HEK293 (cell line): ENCODE data around the gene DAGLA.

ENCODE experiments used
- CTCF ChIA-PET: fragments of 350-600 bp; formaldehyde crosslinking; extraction: SDS; loops from one replicate; lab custom pipeline; 2021; ENCODE audit warnings: antibody characterized with exemption; lab: Yijun Ruan, JAX
- POLR2A ChIA-PET: fragments of 300-600 bp; formaldehyde crosslinking; extraction: SDS; loops from one replicate; lab custom pipeline; 2020; ENCODE audit warnings: antibody characterized with exemption, inconsistent platforms; lab: Yijun Ruan, JAX
- H3K27ac ChIP-seq: fragments of 200-500 bp; sonication (Bioruptor generic); 2 replicates; pipeline ENCODE4 v1.5.1; 2014; ENCODE audit warnings: low read depth, low read length, control low read depth, inconsistent platforms; ENCODE audit errors: extremely low read depth
- H3K36me3 ChIP-seq, 2 experiments: fragments of 200-500 bp in 1 of 2; sonication (Bioruptor generic) in 1 of 2; 1 replicate in 1 of 2; 2 replicates in 1 of 2; pipeline ENCODE4 v1.5.1; 2014 to 2017; ENCODE audit warnings: inconsistent platforms in 2 of 2, low read length in 2 of 2; ENCODE audit not compliant: control insufficient read depth in 2 of 2, insufficient read depth in 1 of 2
- H3K4me1 ChIP-seq: fragments of 200-500 bp; sonication (Bioruptor generic); 2 replicates; pipeline ENCODE4 v1.5.1; 2014; ENCODE audit warnings: mild to moderate bottlenecking, low read length, inconsistent platforms; ENCODE audit not compliant: control insufficient read depth, insufficient read depth
- H3K4me3 ChIP-seq: 2 replicates; pipeline ENCODE4 v1.5.1; 2011; ENCODE audit warnings: low read depth, mild to moderate bottlenecking, control low read depth, low read length, moderate library complexity
- H3K9me3 ChIP-seq: fragments of 200-500 bp; sonication (Bioruptor generic); 2 replicates; pipeline ENCODE4 v1.5.1; 2014; ENCODE audit warnings: low read depth, low read length, inconsistent platforms; ENCODE audit not compliant: control insufficient read depth, insufficient read depth
- GLI4 ChIP-seq: fragments of 450-650 bp; formaldehyde crosslinking; IDR thresholded peaks from 2 replicates; pipeline ENCODE4 v1.5.1; 2016; ENCODE audit warnings: missing biosample characterization, missing genetic modification characterization
- HOXA7 ChIP-seq: sonication (generic); formaldehyde crosslinking; IDR thresholded peaks from 2 replicates; pipeline ENCODE4 v1.8.1; 2022; ENCODE audit warnings: missing genetic modification reagents, borderline replicate concordance
- KLF7 ChIP-seq: fragments of 450-650 bp; formaldehyde crosslinking; IDR thresholded peaks from 2 replicates; pipeline ENCODE4 v1.5.1; 2016; ENCODE audit warnings: missing biosample characterization, missing genetic modification characterization, borderline replicate concordance
- MYNN ChIP-seq: fragments of 450-650 bp; formaldehyde crosslinking; IDR thresholded peaks from 2 replicates; pipeline ENCODE4 v1.5.1; 2016; ENCODE audit warnings: missing biosample characterization, missing genetic modification characterization, borderline replicate concordance
- OVOL3 ChIP-seq: fragments of 450-650 bp; formaldehyde crosslinking; IDR thresholded peaks from 2 replicates; pipeline ENCODE4 v1.5.1; 2016; ENCODE audit warnings: missing biosample characterization, missing genetic modification characterization
- PRDM1 ChIP-seq: fragments of 450-650 bp; formaldehyde crosslinking; IDR thresholded peaks from 2 replicates; pipeline ENCODE4; 2016; ENCODE audit warnings: missing biosample characterization, missing genetic modification characterization
- SETDB1 ChIP-seq: IDR thresholded peaks from one replicate; pipeline ENCODE4 v1.6.1; 2017; ENCODE audit warnings: mild to moderate bottlenecking, low read length, moderate library complexity, mixed read lengths; ENCODE audit not compliant: insufficient read length
- SP3 ChIP-seq: fragments of 450-650 bp; formaldehyde crosslinking; IDR thresholded peaks from 2 replicates; pipeline ENCODE4 v1.5.1; 2016; ENCODE audit warnings: missing biosample characterization, missing genetic modification characterization
- ZNF16 ChIP-seq: fragments of 450-650 bp; formaldehyde crosslinking; IDR thresholded peaks from 2 replicates; pipeline ENCODE4 v1.5.1; 2016; ENCODE audit warnings: low read depth, missing biosample characterization, missing genetic modification characterization
- ZNF19 ChIP-seq: fragments of 450-650 bp; formaldehyde crosslinking; IDR thresholded peaks from 2 replicates; pipeline ENCODE4; 2016; ENCODE audit warnings: missing biosample characterization, missing genetic modification characterization, low read depth
- ZNF223 ChIP-seq: fragments of 450-650 bp; formaldehyde crosslinking; IDR thresholded peaks from 2 replicates; pipeline ENCODE4 v1.5.1; 2016; ENCODE audit warnings: missing biosample characterization, missing genetic modification characterization
- ZNF391 ChIP-seq: fragments of 450-650 bp; formaldehyde crosslinking; IDR thresholded peaks from 2 replicates; pipeline ENCODE4 v1.5.1; 2016; ENCODE audit warnings: low read depth, missing biosample characterization, missing genetic modification characterization, borderline replicate concordance
- ZNF423 ChIP-seq: fragments of 450-650 bp; formaldehyde crosslinking; IDR thresholded peaks from 2 replicates; pipeline ENCODE4 v1.5.1; 2016; ENCODE audit warnings: missing biosample characterization, missing genetic modification characterization
- ZNF433 ChIP-seq: fragments of 450-650 bp; formaldehyde crosslinking; IDR thresholded peaks from 2 replicates; pipeline ENCODE4 v1.5.1; 2016; ENCODE audit warnings: missing biosample characterization, missing genetic modification characterization, low read depth
- ZNF48 ChIP-seq: fragments of 450-650 bp; formaldehyde crosslinking; IDR thresholded peaks from 2 replicates; pipeline ENCODE4 v1.5.1; 2016; ENCODE audit warnings: missing biosample characterization, missing genetic modification characterization
- ZNF521 ChIP-seq: fragments of 450-650 bp; formaldehyde crosslinking; IDR thresholded peaks from 2 replicates; pipeline ENCODE4 v1.5.1; 2017; ENCODE audit warnings: missing biosample characterization, mild to moderate bottlenecking, missing genetic modification characterization
- ZNF600 ChIP-seq: fragments of 450-650 bp; formaldehyde crosslinking; IDR thresholded peaks from 2 replicates; pipeline ENCODE4 v1.5.1; 2016; ENCODE audit warnings: missing biosample characterization, missing genetic modification characterization
- ZNF629 ChIP-seq: fragments of 450-650 bp; formaldehyde crosslinking; IDR thresholded peaks from 2 replicates; pipeline ENCODE4 v1.5.1; 2017; ENCODE audit warnings: missing biosample characterization, missing genetic modification characterization
- ZNF670 ChIP-seq: fragments of 450-650 bp; formaldehyde crosslinking; IDR thresholded peaks from 2 replicates; pipeline ENCODE4 v1.5.1; 2016; ENCODE audit warnings: missing biosample characterization, missing genetic modification characterization, low read depth
- ZNF677 ChIP-seq: fragments of 450-650 bp; IDR thresholded peaks from 2 replicates; pipeline ENCODE4 v1.5.0; 2018; ENCODE audit warnings: missing biosample characterization, mild to moderate bottlenecking, missing genetic modification characterization, moderate library complexity
- ZNF76 ChIP-seq: fragments of 450-650 bp; formaldehyde crosslinking; IDR thresholded peaks from 2 replicates; pipeline ENCODE4; 2016; ENCODE audit warnings: low read depth, missing biosample characterization, missing genetic modification characterization, borderline replicate concordance
- TF ChIP-seq, protein P1 (sequence below): fragments of 450-650 bp; formaldehyde crosslinking; IDR thresholded peaks from 2 replicates; pipeline ENCODE4 v1.5.1; 2017; ENCODE audit warnings: missing biosample characterization, missing genetic modification characterization
- TF ChIP-seq, protein P2 (sequence below): fragments of 450-650 bp; formaldehyde crosslinking; IDR thresholded peaks from 2 replicates; pipeline ENCODE4 v1.5.1; 2016; ENCODE audit warnings: missing biosample characterization, missing genetic modification characterization
- TF ChIP-seq, protein P3 (sequence below): fragments of 450-650 bp; formaldehyde crosslinking; IDR thresholded peaks from 2 replicates; pipeline ENCODE4 v1.5.1; 2016; ENCODE audit warnings: missing biosample characterization, missing genetic modification characterization
- TF ChIP-seq, protein P4 (sequence below): fragments of 450-650 bp; formaldehyde crosslinking; conservative IDR thresholded peaks from 2 replicates; pipeline ENCODE4 v1.5.1; 2016; ENCODE audit warnings: low read depth, missing biosample characterization, missing genetic modification characterization
- TF ChIP-seq, protein P5 (sequence below): fragments of 450-650 bp; formaldehyde crosslinking; IDR thresholded peaks from 2 replicates; pipeline ENCODE4 v1.5.1; 2016; ENCODE audit warnings: missing biosample characterization, missing genetic modification characterization

DAGLA gene

DNA sequence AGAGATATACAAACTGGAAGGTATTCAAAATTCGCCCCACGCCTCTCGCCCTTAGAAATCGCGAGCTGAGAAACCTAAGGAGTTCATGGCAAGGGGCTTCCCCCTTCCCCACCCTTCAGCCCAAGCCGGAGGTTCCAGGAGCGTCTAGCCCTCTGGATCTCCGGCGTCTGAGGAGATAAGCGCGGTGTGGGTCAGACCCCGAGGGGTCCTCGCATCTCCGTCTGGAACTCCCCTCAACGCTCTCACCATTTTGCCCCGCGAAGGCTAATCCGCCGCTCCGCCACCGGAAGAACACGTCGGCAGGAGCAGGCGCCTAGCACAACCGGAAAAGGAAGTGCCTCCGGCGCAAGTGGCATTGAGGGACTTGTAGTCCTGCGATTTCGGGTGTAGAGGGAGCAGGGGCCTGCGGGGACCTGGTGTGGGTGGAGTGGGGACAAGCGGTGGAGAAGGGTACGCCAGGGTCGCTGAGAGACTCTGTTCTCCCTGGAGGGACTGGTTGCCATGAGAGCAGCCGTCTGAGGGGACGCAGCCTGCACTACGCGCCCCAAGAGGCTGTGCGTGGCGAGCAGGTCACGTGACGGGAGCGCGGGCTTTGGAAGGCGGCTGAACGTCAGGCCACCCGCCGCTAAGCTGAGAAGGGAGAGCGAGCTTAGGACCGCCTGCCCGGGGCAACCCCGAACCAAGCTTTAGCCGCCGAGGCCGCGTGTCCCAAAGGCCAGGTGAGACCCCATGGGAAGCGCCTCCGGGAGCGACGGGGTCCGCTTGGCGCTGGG is 112.3 kb downstream of the DAGLA start, which contains the start of the genes FEN1 and TMEM258:
Gene FEN1, plus strand, starts transcription at position 602 of the 773 bp plus-strand sequence. CDS start 2,451 bp downstream, outside the sequence.
Gene TMEM258, minus strand, starts transcription at position 290 of the 773 bp plus-strand sequence. Its CDS starts 41 bp downstream, at position 249.
- POLR2A ChIA-PET: interaction anchor here (0.5 to 3.6 kb wide), 10 partner anchors 9 to 157 kb away, joined by 3 to 38 read pairs (median 5); partner anchors contain the start of genes FADS1 and FADS2
- Histone ChIP-seq H3K36me3 (peaks cover 0 to 60% of the 10 kb centered on the region in 2 experiments; a peak in 2 of 3 replicates), H3K4me1 (0 out of 2 replicates have a peak, but pooled peaks cover 1% of the 10 kb centered on the region), H3K27ac (peak within 1 kb of the TSS; percentile 89), H3K9me3 (no peaks in the 10 kb centered on the region), H3K4me3 (peak within 1 kb of the TSS; percentile 87)
- CTCF ChIA-PET: interaction anchor here (1.0 to 9.0 kb wide), 8 partner anchors 9 to 602 kb away, joined by 3 to 118 read pairs (median 7); no protein-coding TSS in a partner anchor
- no peak for TF ChIP-seq OVOL3
- TF ChIP-seq ZNF521 (tag by site-specific recombination): no peak
- TF ChIP-seq ZNF670 (tag by site-specific recombination): no peak
- TF ChIP-seq GLI4 (tag by site-specific recombination): no peak
- TF ChIP-seq, protein P1, sequence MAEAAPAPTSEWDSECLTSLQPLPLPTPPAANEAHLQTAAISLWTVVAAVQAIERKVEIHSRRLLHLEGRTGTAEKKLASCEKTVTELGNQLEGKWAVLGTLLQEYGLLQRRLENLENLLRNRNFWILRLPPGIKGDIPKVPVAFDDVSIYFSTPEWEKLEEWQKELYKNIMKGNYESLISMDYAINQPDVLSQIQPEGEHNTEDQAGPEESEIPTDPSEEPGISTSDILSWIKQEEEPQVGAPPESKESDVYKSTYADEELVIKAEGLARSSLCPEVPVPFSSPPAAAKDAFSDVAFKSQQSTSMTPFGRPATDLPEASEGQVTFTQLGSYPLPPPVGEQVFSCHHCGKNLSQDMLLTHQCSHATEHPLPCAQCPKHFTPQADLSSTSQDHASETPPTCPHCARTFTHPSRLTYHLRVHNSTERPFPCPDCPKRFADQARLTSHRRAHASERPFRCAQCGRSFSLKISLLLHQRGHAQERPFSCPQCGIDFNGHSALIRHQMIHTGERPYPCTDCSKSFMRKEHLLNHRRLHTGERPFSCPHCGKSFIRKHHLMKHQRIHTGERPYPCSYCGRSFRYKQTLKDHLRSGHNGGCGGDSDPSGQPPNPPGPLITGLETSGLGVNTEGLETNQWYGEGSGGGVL (tag by site-specific recombination): no peak
- no peak for TF ChIP-seq ZNF677 (tag by site-specific recombination)
- TF ChIP-seq ZNF76: peak; percentile 98
- no peak for TF ChIP-seq ZNF19 (tag by site-specific recombination)
- TF ChIP-seq, protein P2, sequence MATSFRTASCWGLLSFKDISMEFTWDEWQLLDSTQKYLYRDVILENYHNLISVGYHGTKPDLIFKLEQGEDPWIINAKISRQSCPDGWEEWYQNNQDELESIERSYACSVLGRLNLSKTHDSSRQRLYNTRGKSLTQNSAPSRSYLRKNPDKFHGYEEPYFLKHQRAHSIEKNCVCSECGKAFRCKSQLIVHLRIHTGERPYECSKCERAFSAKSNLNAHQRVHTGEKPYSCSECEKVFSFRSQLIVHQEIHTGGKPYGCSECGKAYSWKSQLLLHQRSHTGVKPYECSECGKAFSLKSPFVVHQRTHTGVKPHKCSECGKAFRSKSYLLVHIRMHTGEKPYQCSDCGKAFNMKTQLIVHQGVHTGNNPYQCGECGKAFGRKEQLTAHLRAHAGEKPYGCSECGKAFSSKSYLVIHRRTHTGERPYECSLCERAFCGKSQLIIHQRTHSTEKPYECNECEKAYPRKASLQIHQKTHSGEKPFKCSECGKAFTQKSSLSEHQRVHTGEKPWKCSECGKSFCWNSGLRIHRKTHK: no peak
- TF ChIP-seq ZNF391: no peak; the same call in 1 of the 2 replicates
- no peak for TF ChIP-seq SETDB1
- no peak for TF ChIP-seq ZNF223 (tag by site-specific recombination)
- no peak for TF ChIP-seq ZNF423 (tag by site-specific recombination)
- TF ChIP-seq, protein P3, sequence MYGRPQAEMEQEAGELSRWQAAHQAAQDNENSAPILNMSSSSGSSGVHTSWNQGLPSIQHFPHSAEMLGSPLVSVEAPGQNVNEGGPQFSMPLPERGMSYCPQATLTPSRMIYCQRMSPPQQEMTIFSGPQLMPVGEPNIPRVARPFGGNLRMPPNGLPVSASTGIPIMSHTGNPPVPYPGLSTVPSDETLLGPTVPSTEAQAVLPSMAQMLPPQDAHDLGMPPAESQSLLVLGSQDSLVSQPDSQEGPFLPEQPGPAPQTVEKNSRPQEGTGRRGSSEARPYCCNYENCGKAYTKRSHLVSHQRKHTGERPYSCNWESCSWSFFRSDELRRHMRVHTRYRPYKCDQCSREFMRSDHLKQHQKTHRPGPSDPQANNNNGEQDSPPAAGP: peak; percentile 68; the same call in 1 of the 2 replicates
- TF ChIP-seq PRDM1 (tag by site-specific recombination): no peak
- TF ChIP-seq, protein P4, sequence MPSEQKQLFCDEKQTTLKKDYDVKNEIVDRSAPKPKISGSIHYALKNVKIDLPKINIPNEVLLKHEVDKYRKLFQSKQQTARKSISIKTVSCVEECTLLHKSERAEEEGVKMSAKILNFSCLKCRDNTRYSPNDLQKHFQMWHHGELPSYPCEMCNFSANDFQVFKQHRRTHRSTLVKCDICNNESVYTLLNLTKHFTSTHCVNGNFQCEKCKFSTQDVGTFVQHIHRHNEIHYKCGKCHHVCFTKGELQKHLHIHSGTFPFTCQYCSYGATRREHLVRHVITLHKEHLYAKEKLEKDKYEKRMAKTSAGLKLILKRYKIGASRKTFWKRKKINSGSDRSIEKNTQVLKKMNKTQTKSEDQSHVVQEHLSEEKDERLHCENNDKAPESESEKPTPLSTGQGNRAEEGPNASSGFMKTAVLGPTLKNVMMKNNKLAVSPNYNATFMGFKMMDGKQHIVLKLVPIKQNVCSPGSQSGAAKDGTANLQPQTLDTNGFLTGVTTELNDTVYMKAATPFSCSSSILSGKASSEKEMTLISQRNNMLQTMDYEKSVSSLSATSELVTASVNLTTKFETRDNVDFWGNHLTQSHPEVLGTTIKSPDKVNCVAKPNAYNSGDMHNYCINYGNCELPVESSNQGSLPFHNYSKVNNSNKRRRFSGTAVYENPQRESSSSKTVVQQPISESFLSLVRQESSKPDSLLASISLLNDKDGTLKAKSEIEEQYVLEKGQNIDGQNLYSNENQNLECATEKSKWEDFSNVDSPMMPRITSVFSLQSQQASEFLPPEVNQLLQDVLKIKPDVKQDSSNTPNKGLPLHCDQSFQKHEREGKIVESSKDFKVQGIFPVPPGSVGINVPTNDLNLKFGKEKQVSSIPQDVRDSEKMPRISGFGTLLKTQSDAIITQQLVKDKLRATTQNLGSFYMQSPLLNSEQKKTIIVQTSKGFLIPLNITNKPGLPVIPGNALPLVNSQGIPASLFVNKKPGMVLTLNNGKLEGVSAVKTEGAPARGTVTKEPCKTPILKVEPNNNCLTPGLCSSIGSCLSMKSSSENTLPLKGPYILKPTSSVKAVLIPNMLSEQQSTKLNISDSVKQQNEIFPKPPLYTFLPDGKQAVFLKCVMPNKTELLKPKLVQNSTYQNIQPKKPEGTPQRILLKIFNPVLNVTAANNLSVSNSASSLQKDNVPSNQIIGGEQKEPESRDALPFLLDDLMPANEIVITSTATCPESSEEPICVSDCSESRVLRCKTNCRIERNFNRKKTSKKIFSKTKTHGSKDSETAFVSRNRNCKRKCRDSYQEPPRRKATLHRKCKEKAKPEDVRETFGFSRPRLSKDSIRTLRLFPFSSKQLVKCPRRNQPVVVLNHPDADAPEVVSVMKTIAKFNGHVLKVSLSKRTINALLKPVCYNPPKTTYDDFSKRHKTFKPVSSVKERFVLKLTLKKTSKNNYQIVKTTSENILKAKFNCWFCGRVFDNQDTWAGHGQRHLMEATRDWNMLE (tag by site-specific recombination): peak; percentile 87
- no peak for TF ChIP-seq KLF7
- TF ChIP-seq SP3 (tag by site-specific recombination): peak; percentile 51
- TF ChIP-seq, protein P5, sequence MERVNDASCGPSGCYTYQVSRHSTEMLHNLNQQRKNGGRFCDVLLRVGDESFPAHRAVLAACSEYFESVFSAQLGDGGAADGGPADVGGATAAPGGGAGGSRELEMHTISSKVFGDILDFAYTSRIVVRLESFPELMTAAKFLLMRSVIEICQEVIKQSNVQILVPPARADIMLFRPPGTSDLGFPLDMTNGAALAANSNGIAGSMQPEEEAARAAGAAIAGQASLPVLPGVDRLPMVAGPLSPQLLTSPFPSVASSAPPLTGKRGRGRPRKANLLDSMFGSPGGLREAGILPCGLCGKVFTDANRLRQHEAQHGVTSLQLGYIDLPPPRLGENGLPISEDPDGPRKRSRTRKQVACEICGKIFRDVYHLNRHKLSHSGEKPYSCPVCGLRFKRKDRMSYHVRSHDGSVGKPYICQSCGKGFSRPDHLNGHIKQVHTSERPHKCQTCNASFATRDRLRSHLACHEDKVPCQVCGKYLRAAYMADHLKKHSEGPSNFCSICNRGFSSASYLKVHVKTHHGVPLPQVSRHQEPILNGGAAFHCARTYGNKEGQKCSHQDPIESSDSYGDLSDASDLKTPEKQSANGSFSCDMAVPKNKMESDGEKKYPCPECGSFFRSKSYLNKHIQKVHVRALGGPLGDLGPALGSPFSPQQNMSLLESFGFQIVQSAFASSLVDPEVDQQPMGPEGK (tag by site-specific recombination): peak; percentile 35; the same call in 1 of the 2 replicates
- no peak for TF ChIP-seq ZNF48 (tag by site-specific recombination)
- TF ChIP-seq ZNF433 (tag by site-specific recombination): no peak
- TF ChIP-seq MYNN (tag by site-specific recombination): no peak
- TF ChIP-seq ZNF600: no peak
- TF ChIP-seq ZNF16 (tag by site-specific recombination): no peak
- peak; percentile 69; the same call in 1 of the 2 replicates for TF ChIP-seq ZNF629 (tag by site-specific recombination)
- TF ChIP-seq HOXA7 (CRISPR knock-in tag): no peak
